AG09319 (cell line): Measurements from ENCODE around the gene MYO15B.

Source experiments
- DNase-seq: peaks from one replicate; pipeline ENCODE4 v3.0.0-alpha.2; 2010; ENCODE audit warnings: low read depth; ENCODE audit errors: extremely low read depth
- TF ChIP-seq, protein P1 (sequence below): IDR thresholded peaks from 2 replicates; pipeline ENCODE4 v1.5.1; 2011; ENCODE audit warnings: low read depth, mild to moderate bottlenecking, inconsistent platforms, low read length, moderate library complexity

MYO15B gene

DNA sequence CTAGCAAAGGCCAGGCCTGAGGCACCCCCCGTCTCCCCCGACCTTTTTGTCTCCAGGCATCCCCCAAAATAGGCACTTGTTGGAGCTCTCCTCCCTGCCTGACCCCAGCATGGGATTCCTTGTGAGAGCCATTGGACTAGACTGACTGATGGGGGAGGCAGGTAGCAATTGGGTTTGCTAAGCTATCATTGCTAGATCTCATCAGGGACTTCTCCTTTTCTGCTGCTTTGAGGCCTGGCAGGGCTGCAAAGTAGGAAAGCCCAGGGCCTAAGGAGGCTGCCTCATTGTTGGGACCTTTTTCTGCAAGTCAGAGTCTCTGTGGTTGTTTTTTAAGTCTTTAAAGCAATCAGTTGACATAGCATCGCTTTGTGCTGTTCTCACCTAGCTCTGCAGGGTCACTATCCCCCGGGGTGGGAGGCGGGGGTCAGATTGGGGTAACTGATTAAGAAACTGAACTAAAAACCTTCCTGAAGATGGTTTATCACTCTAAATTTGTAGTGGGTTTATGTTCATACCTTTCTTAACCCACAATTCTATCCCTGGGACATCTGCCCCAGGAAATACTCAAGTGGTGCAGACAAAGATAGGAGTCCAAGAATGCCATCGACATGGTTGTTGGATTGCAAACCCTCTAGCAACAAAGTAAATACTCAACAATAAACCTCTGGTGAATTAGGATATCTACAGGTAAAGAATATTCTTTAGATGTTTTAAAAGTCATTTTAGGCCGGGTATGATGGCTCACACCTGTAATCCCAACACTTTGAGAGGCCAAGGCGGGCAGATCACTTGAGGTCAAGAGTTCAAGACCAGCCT lies 34.1 kb upstream of the MYO15B start:
- TF ChIP-seq, protein P1, sequence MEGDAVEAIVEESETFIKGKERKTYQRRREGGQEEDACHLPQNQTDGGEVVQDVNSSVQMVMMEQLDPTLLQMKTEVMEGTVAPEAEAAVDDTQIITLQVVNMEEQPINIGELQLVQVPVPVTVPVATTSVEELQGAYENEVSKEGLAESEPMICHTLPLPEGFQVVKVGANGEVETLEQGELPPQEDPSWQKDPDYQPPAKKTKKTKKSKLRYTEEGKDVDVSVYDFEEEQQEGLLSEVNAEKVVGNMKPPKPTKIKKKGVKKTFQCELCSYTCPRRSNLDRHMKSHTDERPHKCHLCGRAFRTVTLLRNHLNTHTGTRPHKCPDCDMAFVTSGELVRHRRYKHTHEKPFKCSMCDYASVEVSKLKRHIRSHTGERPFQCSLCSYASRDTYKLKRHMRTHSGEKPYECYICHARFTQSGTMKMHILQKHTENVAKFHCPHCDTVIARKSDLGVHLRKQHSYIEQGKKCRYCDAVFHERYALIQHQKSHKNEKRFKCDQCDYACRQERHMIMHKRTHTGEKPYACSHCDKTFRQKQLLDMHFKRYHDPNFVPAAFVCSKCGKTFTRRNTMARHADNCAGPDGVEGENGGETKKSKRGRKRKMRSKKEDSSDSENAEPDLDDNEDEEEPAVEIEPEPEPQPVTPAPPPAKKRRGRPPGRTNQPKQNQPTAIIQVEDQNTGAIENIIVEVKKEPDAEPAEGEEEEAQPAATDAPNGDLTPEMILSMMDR, result no peak
- DNase-seq, result no peak

DNA sequence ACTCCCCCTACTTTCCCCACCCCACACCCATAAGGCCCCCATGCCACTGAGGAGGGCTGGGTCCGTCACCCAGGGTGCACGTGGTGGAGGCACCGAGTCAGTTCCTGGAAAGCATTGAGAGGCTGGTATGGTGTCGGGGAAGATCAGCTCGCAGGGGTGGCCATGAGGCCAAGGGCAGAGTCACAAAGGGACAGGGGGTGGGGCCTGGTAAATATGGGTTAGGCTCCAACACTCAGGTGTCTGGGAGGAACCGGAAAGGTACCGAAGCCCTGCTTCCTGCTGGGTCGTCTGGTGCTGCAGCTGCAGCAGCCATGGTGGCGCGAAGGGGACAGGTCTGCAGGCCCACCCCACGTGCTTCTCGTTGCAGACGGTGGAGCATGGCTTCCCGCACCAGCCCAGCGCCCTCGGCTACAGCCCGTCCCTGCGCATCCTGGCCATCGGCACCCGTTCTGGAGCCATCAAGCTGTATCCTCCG lies 31.9 kb upstream of the MYO15B start:
- TF ChIP-seq, protein P1, result no peak
- no peak for DNase-seq

DNA sequence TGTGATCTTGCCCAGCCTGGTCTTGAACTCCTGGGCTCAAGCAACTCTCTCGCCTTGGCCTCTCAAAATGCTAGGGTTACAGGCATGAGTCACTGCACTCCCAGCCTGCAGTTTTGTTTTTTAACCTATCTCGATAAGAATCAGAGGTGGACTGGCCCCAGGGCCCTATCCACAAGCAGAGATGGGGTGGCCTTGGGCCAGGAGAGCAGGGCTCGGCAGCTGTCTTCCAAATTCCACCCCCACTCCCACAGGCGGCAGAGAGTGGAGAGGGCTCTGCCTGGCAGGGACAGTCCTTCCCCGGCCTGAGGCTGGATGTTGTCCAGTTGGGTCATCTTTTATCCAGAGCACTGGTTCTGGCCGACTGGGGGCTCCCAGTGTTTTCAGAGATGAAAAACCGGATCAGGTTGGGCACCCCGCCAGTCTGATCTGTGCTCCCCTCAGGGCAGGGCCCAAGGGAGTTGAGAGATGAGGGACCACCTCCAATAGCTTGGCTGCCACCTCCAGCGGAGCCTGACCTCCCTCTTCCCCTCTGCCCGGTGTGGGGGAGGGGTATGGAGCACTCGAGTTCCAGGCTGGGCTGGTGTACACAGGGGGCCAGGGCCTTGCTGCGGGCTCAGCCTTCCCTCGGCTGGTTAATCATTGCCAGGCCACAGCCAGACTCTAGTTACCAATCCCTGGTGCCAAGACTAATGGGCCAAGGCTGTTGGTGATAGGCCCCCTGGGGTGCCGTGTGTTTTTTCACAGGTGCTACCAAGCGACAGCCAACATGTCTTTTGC lies 30.3 kb upstream of the MYO15B start:
- TF ChIP-seq, protein P1, result no peak
- peak; percentile 27 for DNase-seq

DNA sequence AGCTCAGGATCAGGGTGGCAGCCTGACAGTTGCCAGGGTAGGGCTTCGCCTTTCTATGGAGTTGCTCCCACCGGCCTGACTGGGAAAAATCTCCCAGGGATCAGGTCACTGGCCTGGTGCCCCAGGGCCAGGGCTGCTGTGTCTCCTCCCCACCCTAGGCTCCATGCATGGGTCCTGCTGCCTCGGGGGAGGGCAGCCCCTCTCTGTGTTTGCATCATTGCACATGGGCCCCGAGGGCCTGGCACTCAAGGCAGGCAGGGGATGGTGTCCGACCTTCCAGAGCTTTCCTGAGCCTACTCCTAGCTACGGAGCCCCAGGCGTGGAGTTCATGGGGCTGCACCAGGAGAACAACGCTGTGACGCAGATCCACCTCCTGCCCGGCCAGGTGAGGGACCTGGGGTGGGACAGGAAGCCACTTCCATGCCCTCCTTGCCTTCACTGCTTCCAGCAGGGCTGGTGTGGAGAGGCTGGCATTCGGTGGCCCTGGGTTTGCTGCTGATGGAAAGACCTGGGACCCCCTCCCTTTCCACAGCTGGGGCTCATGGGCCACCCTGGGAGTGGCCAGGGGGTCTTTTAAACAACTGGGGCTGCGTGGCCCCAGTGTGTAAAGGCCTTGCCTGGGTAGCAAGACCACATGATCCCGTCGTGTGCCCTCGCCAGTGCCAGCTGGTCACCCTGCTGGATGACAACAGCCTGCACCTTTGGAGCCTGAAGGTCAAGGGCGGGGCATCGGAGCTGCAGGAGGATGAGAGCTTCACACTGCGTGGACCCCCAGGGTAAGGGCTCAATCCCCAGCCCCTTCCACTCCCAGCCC lies 29.5 kb upstream of the MYO15B start:
- TF ChIP-seq, protein P1, result no peak
- DNase-seq, result no peak

DNA sequence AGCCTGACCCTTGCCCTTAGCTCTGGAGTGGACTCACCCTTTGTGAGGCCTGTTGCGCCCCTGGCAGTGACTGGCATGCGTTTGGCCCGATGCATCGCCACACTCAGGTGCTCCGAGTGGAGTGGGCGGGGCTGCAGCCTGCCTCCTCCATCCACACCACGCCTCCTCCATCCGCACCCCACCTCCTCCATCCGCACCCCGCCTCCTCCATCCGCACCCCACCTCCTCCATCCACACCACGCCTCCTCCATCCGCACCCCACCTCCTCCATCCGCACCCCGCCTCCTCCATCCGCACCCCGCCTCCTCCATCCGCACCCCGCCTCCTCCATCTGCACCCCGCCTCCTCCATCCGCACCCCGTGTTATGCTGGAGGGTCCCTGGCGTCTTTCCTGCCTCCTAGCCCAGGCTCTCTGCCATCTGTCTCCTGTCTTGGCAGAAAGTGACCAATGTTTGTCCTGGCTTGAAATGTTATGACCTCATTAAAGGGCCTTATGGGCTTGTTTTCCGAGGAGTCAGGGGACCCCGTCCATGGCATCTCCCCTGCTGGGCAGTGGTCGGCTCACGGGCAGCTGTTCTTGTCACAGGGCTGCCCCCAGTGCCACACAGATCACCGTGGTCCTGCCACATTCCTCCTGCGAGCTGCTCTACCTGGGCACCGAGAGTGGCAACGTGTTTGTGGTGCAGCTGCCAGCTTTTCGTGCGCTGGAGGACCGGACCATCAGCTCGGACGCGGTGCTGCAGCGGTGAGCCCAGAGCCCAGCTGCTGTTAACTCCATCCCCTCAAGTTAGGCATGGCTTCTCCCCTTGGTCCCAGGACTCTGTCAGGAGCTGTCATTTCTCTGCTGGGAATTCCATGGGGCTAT lies 28.7 kb upstream of the MYO15B start:
- TF ChIP-seq, protein P1, result no peak

DNA sequence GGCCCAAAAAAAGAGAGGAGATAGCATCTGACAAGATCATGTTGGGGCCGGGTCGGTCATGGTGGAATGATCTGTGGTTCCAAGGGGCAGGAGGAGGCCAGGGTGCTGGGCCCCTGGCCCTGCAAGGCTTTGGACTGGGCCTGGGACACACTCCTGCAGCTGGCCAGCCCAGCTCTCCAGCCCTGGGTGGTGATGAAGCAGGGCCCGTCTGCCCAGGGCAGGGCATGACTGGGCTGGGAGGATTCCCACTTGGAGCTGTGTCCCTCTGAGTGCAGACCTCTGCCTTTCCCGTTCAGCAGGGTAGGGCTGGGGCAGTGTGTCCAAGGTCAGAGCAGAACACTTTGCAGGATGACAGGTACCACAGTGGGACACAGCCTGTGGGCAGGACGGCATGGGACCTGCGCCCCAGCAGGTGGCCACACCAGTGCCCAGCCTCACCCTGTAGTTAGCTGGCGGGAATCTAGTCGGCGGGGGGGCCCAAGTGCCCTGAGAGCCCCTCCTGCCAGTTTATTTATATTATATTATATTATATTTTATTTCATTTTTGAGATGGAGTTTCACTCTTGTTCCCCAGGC lies 27.6 kb upstream of the MYO15B start:
- TF ChIP-seq, protein P1, result no peak

More for the DNA sequence above, 28.7 kb upstream of the MYO15B start:
- DNase-seq, result no peak

More for the DNA sequence above, 27.6 kb upstream of the MYO15B start:
- no peak for DNase-seq
